Measurements from ENCODE around the gene XIRP1. TPM values are rescaled to one million over a fixed set of nuclear protein-coding genes. Genes with fewer than 3 reads are reported as not detected.

Gene XIRP1
- total and polyA plus RNA-seq, 2 donors (not counting 1 experiment from before 2014, with no cell fraction given), result not detected

GRCh38 chr3:39158148-39158715, 34.2 kb downstream of the XIRP1 start:
- no peak overlapping the region for H3K4me3 ChIP-seq (ENCODE audit: control extremely low read depth in 1 of 5, extremely low read depth in 1 of 5, insufficient read depth in 1 of 5, low read depth in 2 of 5, low read length in 4 of 5)
- H3K27ac ChIP-seq (ENCODE audit: low read length in 2 of 2), result no peak overlapping the region
- H3K36me3 ChIP-seq (replicated peaks in 1 of 2; ENCODE audit: control extremely low read depth in 1 of 2, control insufficient read depth in 1 of 2, extremely low read depth in 1 of 2, insufficient read depth in 2 of 2, low read length in 1 of 2), result no peaks in the 10 kb centered on the region
- H3K79me2 ChIP-seq (ENCODE audit: control insufficient read depth, insufficient read depth, low read length), result peaks cover under 1% of the 10 kb centered on the region
- H3K4me3 Mint-ChIP-seq, result no peak overlapping the region
- peaks cover 0 to 7% of the 10 kb centered on the region in 2 donors for H3K4me1 ChIP-seq (ENCODE audit: control insufficient read depth in 2 of 2, insufficient read depth in 2 of 2, low read length in 2 of 2)
- peaks cover under 1% of the 10 kb centered on the region for H4K20me1 ChIP-seq (ENCODE audit: control insufficient read depth, insufficient read depth, low read length, poor library complexity, severe bottlenecking)
- H2AFZ ChIP-seq (ENCODE audit: insufficient read depth, low read depth, low read length, poor library complexity, severe bottlenecking), result no peak overlapping the region
- WGBS (ENCODE audit: insufficient coverage), result 100% methylated on average over 2 of the region's 5 CpGs
- no peaks in the 10 kb centered on the region for H3K9me3 Mint-ChIP-seq (ENCODE audit: insufficient read depth)
- no peak for DNase-seq
- no peak for ATAC-seq (ENCODE audit: low read depth)
- ChIA-PET CTCF (interaction anchor here (1.5 to 4.7 kb wide), 3 partner anchors 50 to 135 kb away, joined by 4 to 14 read pairs (median 5); no protein-coding TSS in a partner anchor), POLR2A (no interaction called here)
- H3K27me3 Mint-ChIP-seq, result no peaks in the 10 kb centered on the region
- no peak overlapping the region for H3K4me2 ChIP-seq (replicated peaks; ENCODE audit: low read depth, low read length, poor library complexity, severe bottlenecking)
- TF ChIP-seq EZH2 (IDR thresholded peaks at IDR 0.05; ENCODE audit: borderline replicate concordance, insufficient read depth, low read depth, low read length, poor library complexity, severe bottlenecking) (no peak), CTCF (IDR thresholded peaks at IDR 0.05) (no peak)
- H3K9ac ChIP-seq (ENCODE audit: low read length), result no peak overlapping the region
- H3K9me3 ChIP-seq (ENCODE audit: control extremely low read depth in 1 of 3, control insufficient read depth in 2 of 3, insufficient read depth in 1 of 3, low read length in 2 of 3), result peaks cover 0 to 2% (median 0%) of the 10 kb centered on the region in 3 donors
- H3K4me1 Mint-ChIP-seq, result peaks cover 4% of the 10 kb centered on the region
- intact Hi-C loops (cut with micrococcal nuclease), result no loop called here
- no peaks in the 10 kb centered on the region for H3K27me3 ChIP-seq (replicated peaks in 1 of 4; ENCODE audit: control extremely low read depth in 1 of 4, control insufficient read depth in 3 of 4, insufficient read depth in 4 of 4, low read length in 3 of 4)
- no peak overlapping the region for H3K27ac Mint-ChIP-seq

GRCh38 chr3:39157359-39157758, 35.0 kb downstream of the XIRP1 start:
- Histone ChIP-seq H3K9me3 (ENCODE audit: control extremely low read depth in 1 of 3, control insufficient read depth in 2 of 3, insufficient read depth in 1 of 3, low read length in 2 of 3) (no peaks in the 10 kb centered on the region), H3K4me1 (ENCODE audit: control insufficient read depth in 2 of 2, insufficient read depth in 2 of 2, low read length in 2 of 2) (peaks cover 0 to 10% of the 10 kb centered on the region in 2 donors), H3K27ac (ENCODE audit: low read length in 2 of 2) (no peak overlapping the region), H4K20me1 (ENCODE audit: control insufficient read depth, insufficient read depth, low read length, poor library complexity, severe bottlenecking) (peaks cover 9% of the 10 kb centered on the region), H3K4me2 (replicated peaks; ENCODE audit: low read depth, low read length, poor library complexity, severe bottlenecking) (no peak overlapping the region), H3K4me3 (ENCODE audit: control extremely low read depth in 1 of 5, extremely low read depth in 1 of 5, insufficient read depth in 1 of 5, low read depth in 2 of 5, low read length in 4 of 5) (no peak overlapping the region), H3K9ac (ENCODE audit: low read length) (no peak overlapping the region), H3K36me3 (replicated peaks in 1 of 2; ENCODE audit: control extremely low read depth in 1 of 2, control insufficient read depth in 1 of 2, extremely low read depth in 1 of 2, insufficient read depth in 2 of 2, low read length in 1 of 2) (no peaks in the 10 kb centered on the region), H3K79me2 (ENCODE audit: control insufficient read depth, insufficient read depth, low read length) (peaks cover 9% of the 10 kb centered on the region), H2AFZ (ENCODE audit: insufficient read depth, low read depth, low read length, poor library complexity, severe bottlenecking) (no peak overlapping the region), H3K27me3 (replicated peaks in 1 of 4; ENCODE audit: control extremely low read depth in 1 of 4, control insufficient read depth in 3 of 4, insufficient read depth in 4 of 4, low read length in 3 of 4) (no peaks in the 10 kb centered on the region)
- DNase-seq, result no peak
- no peaks in the 10 kb centered on the region for H3K27me3 Mint-ChIP-seq
- POLR2A ChIA-PET, result no interaction called here
- TF ChIP-seq CTCF (IDR thresholded peaks at IDR 0.05) (no peak), EZH2 (IDR thresholded peaks at IDR 0.05; ENCODE audit: borderline replicate concordance, insufficient read depth, low read depth, low read length, poor library complexity, severe bottlenecking) (no peak)
- no peak overlapping the region for H3K27ac Mint-ChIP-seq
- no peaks in the 10 kb centered on the region for H3K9me3 Mint-ChIP-seq (ENCODE audit: insufficient read depth)
- intact Hi-C loops (cut with micrococcal nuclease), result no loop called here
- no CpG with 5 or more reads among the region's 7 CpGs for WGBS (ENCODE audit: insufficient coverage)
- no peak for ATAC-seq (ENCODE audit: low read depth)
- H3K4me3 Mint-ChIP-seq, result no peak overlapping the region
- H3K4me1 Mint-ChIP-seq, result peaks cover 7% of the 10 kb centered on the region
- CTCF ChIA-PET, result interaction anchor here (1.5 to 4.7 kb wide), 3 partner anchors 51 to 136 kb away, joined by 4 to 14 read pairs (median 5); no protein-coding TSS in a partner anchor
